Mucosa of descending colon (tissue), 3 donors: ENCODE measurements around the gene SPAG8. TPM values are rescaled to one million over a fixed set of nuclear protein-coding genes. Genes with fewer than 3 reads are reported as not detected.

Source experiments
- ATAC-seq: fragments of 200-7000 bp; cut with Tn5 transposase; one replicate; pipeline ENCODE4 v1.9.1; 2020; ENCODE audit warnings: mild to moderate bottlenecking, moderate library complexity
- DNase-seq, 3 donors: peaks; one replicate each; pipeline ENCODE4 v3.0.0-alpha.2; 2020
- H3K36me3 ChIP-seq: fragments of 200-600 bp; one replicate; pipeline ENCODE4 v1.8.0; 2021; ENCODE audit warnings: low read depth, mild to moderate bottlenecking
- H3K4me1 ChIP-seq: fragments of 200-600 bp; one replicate; pipeline ENCODE4 v1.8.0; 2021; ENCODE audit warnings: low read depth, mild to moderate bottlenecking
- H3K4me3 ChIP-seq: fragments of 200-600 bp; one replicate; pipeline ENCODE4 v1.8.0; 2021; ENCODE audit warnings: mild to moderate bottlenecking
- H3K9me3 ChIP-seq: fragments of 200-600 bp; one replicate; pipeline ENCODE4 v1.8.0; 2021; ENCODE audit warnings: mild to moderate bottlenecking
- intact Hi-C, 2 donors: fragments of 100-400 bp; cut with DNase I in 1 of 2; cut with micrococcal nuclease in 1 of 2; formaldehyde crosslinking; loops; one replicate each; pipeline versions ENCODE4 v1.11.0 to v1.11.1; 2022; cut with DNase I, micrococcal nuclease
- long read RNA-seq, 2 donors: library from polyadenylated mRNA; unstranded; transcript quantifications; one replicate each; pipeline ENCODE4 v2.0.0, GENCODE V29; 2019 to 2021
- total RNA-seq, 3 donors: library from RNA; stranded (reverse); fragmentation: NEBNext Ultra II Directional in 2 of 3; extraction: Animal tissue kit (Norgen Biotek cat#: 25700) in 2 of 3; gene quantifications; one replicate each; pipeline versions ENCODE4 v1.2.1 to v1.2.4, GENCODE V29; 2021 to 2023
- TF ChIP-seq, protein P1 (sequence below): fragments of 200-600 bp; IDR thresholded peaks from one replicate; pipeline ENCODE4 v1.8.0; 2022; ENCODE audit warnings: antibody characterized with exemption, mild to moderate bottlenecking
- donor health status: DM: no; HTN: no; CAD: no; lungs with moderate emphysema.
- donor health status: DM: no; HTN: no; CAD: no.
- donor health status: DM: no; HTN: yes; CAD: no.

SPAG8 gene, protein sequence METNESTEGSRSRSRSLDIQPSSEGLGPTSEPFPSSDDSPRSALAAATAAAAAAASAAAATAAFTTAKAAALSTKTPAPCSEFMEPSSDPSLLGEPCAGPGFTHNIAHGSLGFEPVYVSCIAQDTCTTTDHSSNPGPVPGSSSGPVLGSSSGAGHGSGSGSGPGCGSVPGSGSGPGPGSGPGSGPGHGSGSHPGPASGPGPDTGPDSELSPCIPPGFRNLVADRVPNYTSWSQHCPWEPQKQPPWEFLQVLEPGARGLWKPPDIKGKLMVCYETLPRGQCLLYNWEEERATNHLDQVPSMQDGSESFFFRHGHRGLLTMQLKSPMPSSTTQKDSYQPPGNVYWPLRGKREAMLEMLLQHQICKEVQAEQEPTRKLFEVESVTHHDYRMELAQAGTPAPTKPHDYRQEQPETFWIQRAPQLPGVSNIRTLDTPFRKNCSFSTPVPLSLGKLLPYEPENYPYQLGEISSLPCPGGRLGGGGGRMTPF
- 1 to 10 TPM in 1 of 3 donors, under 1 TPM in 2; 0.84 to 2.5 (median 0.92) TPM for total RNA-seq
- long read RNA-seq, donor 1, partial matches to known transcripts: 2 of 5 reads
- long read RNA-seq, donor 1, other reads (novel, unspliced or antisense): 1 of 5 reads
- long read RNA-seq, donor 2, partial matches to known transcripts: 0 of 2 reads
- long read RNA-seq, donor 2, other reads (novel, unspliced or antisense): 2 of 2 reads

DNA sequence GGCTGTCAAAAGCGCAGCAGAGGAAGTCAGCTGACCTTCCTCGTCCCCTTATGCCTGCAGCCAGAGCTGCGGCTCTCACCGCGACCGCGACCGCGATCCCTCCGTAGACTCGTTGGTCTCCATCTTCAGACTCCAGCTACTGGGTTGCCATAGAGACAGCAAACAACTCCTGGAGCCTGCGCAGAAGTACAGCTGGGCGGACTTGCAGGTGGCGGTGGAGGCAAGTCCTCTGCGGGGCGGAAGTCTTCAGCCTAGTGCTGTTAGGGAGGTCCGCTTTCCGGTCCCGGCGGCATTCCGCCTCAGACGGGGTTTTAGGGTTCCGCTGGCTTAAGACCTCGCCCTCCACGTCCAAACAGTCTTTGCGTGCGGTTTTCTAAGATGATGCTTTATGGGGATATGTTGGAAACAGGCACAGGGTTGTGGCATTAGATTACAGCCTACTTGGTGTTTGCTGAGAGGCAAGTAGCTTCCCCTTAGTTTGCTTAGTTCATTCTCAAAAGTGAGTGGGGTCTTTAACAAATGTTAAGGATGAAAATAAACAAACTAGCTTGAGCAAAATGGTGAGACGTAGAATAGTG is at the start of gene SPAG8:
Gene SPAG8 (minus strand): TSS at position 238 of the 578 bp plus-strand sequence. CDS start 115 bp downstream, at position 123.
- H3K4me3 ChIP-seq: no peak within 1 kb of the TSS

DNA sequence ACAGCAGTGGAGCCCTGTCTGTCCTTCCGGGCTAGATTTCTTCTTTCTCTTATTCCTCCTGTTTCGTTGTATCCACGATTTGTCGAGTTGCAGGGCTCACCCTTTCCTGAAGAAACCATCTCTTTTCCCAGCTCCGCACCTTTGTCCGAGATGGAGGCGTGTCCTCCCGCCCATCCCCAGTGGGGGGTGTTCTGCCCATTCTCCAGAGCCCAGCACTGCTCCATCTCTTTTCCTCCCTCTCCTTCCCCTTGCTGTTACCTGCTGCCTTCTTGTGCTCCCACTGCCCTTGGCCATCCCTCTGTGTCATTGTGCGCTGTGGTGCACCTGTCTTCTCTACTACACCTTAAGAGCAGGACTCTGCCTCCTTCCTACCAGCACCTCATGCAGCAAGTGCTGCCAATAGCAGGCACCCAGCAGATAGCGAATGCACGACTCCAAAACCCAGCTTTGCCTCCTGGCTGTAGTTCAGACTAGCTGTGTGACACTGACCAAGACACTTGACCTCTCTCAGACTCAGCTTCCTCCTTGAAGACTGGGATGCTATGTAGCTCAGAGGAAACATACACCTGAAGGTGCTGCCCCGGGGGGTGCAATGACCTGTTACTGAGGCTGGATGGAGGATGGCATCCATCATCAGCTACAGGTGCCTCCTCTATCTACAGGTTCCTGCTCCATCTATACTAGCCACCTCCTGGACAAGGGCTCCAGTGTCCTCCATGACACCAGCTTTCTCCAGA is 49.3 kb upstream of the SPAG8 start:
- Histone ChIP-seq H3K4me3 (no peak overlapping the region), H3K36me3 (no peaks in the 10 kb centered on the region), H3K4me1 (no peaks in the 10 kb centered on the region), H3K9me3 (no peaks in the 10 kb centered on the region)
- TF ChIP-seq, protein P1, sequence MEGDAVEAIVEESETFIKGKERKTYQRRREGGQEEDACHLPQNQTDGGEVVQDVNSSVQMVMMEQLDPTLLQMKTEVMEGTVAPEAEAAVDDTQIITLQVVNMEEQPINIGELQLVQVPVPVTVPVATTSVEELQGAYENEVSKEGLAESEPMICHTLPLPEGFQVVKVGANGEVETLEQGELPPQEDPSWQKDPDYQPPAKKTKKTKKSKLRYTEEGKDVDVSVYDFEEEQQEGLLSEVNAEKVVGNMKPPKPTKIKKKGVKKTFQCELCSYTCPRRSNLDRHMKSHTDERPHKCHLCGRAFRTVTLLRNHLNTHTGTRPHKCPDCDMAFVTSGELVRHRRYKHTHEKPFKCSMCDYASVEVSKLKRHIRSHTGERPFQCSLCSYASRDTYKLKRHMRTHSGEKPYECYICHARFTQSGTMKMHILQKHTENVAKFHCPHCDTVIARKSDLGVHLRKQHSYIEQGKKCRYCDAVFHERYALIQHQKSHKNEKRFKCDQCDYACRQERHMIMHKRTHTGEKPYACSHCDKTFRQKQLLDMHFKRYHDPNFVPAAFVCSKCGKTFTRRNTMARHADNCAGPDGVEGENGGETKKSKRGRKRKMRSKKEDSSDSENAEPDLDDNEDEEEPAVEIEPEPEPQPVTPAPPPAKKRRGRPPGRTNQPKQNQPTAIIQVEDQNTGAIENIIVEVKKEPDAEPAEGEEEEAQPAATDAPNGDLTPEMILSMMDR: no peak
- intact Hi-C loops: no loop called here
- ATAC-seq (no peak), DNase-seq (no peak)

More for the DNA sequence above, at the start of gene SPAG8:
- DNase-seq (peak; percentile 92 to 98 (median 94)), ATAC-seq (peak; percentile 70)
- peaks cover 20% of the 10 kb centered on the region for H3K4me1 ChIP-seq
- intact Hi-C loops: no loop called here
- no peaks in the 10 kb centered on the region for H3K36me3 ChIP-seq
- no peaks in the 10 kb centered on the region for H3K9me3 ChIP-seq
- TF ChIP-seq, protein P1: no peak

DNA sequence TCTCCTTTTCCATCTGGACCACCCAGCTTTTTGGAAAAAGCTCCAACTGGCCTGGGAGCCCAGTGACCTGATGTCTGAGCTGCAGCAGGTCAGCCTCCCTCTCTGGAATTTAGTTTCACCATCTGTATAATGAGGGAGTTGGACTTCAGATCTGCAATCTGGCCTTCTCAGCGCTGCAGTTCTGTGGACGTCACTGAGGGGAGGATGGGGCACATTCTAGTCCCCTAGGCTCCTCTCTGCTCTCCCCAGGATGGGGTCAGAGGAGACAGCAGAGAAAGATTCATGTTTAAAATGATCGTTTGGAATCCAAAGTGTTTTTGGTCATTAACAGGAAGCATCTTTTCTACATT is 47.9 kb upstream of the SPAG8 start:
- ATAC-seq (no peak), DNase-seq (no peak)
- Histone ChIP-seq H3K4me3 (no peak overlapping the region), H3K9me3 (no peaks in the 10 kb centered on the region), H3K4me1 (no peaks in the 10 kb centered on the region), H3K36me3 (no peaks in the 10 kb centered on the region)
- intact Hi-C loops: no loop called here
- TF ChIP-seq, protein P1: no peak

DNA sequence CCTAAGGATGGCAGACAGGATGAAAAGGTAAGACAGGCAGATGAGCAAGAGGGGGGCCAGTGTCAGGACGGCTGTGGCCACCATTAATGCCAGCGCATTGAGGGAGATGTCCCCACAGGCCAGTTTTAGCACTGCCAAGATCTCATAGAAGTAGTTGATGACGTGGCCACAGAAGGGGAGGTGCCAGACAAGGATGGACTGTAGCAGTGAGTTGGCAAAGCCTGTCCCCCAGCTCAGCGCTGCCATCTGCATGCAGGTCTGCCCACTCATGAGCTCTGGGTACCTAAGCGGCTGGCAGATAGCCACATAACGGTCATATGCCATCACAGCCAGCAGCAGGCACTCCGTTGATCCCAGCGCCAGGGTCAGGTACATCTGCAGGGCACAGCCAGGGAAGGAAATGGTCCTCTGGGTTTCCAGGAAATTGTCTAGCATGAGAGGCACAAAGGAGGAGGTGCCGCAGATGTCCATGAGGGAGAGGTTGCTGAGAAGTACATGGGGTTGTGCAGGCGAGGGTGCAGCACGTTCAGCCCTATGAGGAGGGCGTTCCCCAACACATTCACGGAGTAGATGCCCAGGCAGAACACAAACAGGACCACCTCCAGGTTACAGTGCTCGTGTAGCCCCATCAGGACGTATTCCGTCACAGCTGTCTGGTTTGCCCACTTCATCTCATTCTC is 47.4 kb upstream of the SPAG8 start:
- TF ChIP-seq, protein P1: no peak
- DNase-seq (no peak), ATAC-seq (peak; percentile 33)
- no peaks in the 10 kb centered on the region for H3K36me3 ChIP-seq
- intact Hi-C loops: no loop called here
- H3K4me1 ChIP-seq: no peaks in the 10 kb centered on the region
- no peak overlapping the region for H3K4me3 ChIP-seq
- H3K9me3 ChIP-seq: no peaks in the 10 kb centered on the region

DNA sequence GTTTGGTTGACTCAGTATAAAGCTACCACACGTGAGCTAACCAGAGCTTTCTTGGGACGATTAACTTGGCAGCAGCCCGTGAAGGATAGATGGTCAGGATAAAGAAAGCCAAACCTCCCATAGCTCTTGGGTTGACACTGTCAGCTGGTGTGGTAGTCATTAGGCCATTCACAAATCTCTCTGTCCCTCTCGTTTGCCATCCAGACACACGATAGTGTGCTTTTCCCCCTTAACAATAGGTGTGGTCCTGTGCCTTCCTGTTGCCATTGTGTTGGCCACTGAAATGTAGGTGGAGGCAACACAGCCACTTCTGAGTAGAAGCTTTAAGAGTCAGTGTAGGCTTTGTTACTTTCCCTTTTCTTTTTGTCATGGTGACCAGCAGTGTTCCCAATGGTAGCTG is 46.4 kb upstream of the SPAG8 start:
- intact Hi-C loops: no loop called here
- no peaks in the 10 kb centered on the region for H3K36me3 ChIP-seq
- H3K9me3 ChIP-seq: no peaks in the 10 kb centered on the region
- TF ChIP-seq, protein P1: no peak
- DNase-seq (no peak), ATAC-seq (no peak)
- H3K4me3 ChIP-seq: no peak overlapping the region
- H3K4me1 ChIP-seq: no peaks in the 10 kb centered on the region
